Thoracic aorta (tissue), 2 donors: ENCODE results near the gene SLC50A1. TPM values are rescaled to one million over a fixed set of nuclear protein-coding genes. Genes with fewer than 3 reads are reported as not detected.

ENCODE experiments used
- ATAC-seq: fragments of 150-250 bp; one replicate; pipeline ENCODE4 v1.8.0; 2017; ENCODE audit warnings: low read depth; ENCODE audit not compliant: insufficient number of reproducible peaks, low FRiP score
- DNase-seq: peaks from one replicate; pipeline ENCODE4 v3.0.0-alpha.2; 2020; ENCODE audit warnings: low spot score
- H3K27ac ChIP-seq, 2 donors: fragments of 200-600 bp; sonication (generic); 1 replicate in 1 of 2; 2 replicates in 1 of 2; pipeline ENCODE4 v1.5.1; 2016; ENCODE audit warnings: mild to moderate bottlenecking in 2 of 2, moderate library complexity in 2 of 2
- H3K27me3 ChIP-seq: fragments of 200-600 bp; sonication (generic); replicated peaks from 2 replicates; pipeline ENCODE4 v1.6.0; 2016; ENCODE audit warnings: mild to moderate bottlenecking; ENCODE audit not compliant: insufficient read depth
- H3K36me3 ChIP-seq: fragments of 200-600 bp; sonication (generic); one replicate; pipeline ENCODE4 v1.5.1; 2016
- H3K4me1 ChIP-seq, 2 donors: fragments of 200-600 bp; sonication (generic); 1 replicate in 1 of 2; 2 replicates in 1 of 2; pipeline versions ENCODE4 v1.5.1 to v1.6.0; 2016; ENCODE audit warnings: low read depth in 2 of 2, mild to moderate bottlenecking in 1 of 2; ENCODE audit not compliant: control insufficient read depth in 1 of 2
- H3K4me3 ChIP-seq: fragments of 200-600 bp; sonication (generic); 2 replicates; pipeline ENCODE4 v1.5.1; 2016; ENCODE audit warnings: mild to moderate bottlenecking
- H3K9me3 ChIP-seq: fragments of 200-600 bp; sonication (generic); 2 replicates; pipeline ENCODE4 v1.5.1; 2016
- total RNA-seq, 2 donors: library from RNA; depleted of rRNA; stranded (reverse); fragments of >200 nt; gene quantifications; one replicate each; pipeline versions ENCODE4 v1.1.0 to v1.2.3, GENCODE V29; 2016
- TF ChIP-seq, protein P1 (sequence below): fragments of 200-600 bp; sonication (generic); IDR thresholded peaks from one replicate; pipeline ENCODE4 v1.5.1; 2019; ENCODE audit warnings: antibody characterized with exemption

SLC50A1 gene
- total RNA-seq, 2 donors from 2014 or later: 13.0 to 22.2 TPM

- peaks cover 8 to 33% of the 10 kb centered on the region in 2 donors for H3K4me1 ChIP-seq
- no peaks in the 10 kb centered on the region for H3K9me3 ChIP-seq
- peaks cover 7% of the 10 kb centered on the region for H3K36me3 ChIP-seq
- peak within 1 kb of the TSS; percentile 78 for H3K4me3 ChIP-seq
- ATAC-seq (peak; percentile 84), DNase-seq (peak; percentile 79)
- no peaks in the 10 kb centered on the region for H3K27me3 ChIP-seq
- peak within 1 kb of the TSS; percentile 82 to 91 for H3K27ac ChIP-seq
- TF ChIP-seq, protein P1, sequence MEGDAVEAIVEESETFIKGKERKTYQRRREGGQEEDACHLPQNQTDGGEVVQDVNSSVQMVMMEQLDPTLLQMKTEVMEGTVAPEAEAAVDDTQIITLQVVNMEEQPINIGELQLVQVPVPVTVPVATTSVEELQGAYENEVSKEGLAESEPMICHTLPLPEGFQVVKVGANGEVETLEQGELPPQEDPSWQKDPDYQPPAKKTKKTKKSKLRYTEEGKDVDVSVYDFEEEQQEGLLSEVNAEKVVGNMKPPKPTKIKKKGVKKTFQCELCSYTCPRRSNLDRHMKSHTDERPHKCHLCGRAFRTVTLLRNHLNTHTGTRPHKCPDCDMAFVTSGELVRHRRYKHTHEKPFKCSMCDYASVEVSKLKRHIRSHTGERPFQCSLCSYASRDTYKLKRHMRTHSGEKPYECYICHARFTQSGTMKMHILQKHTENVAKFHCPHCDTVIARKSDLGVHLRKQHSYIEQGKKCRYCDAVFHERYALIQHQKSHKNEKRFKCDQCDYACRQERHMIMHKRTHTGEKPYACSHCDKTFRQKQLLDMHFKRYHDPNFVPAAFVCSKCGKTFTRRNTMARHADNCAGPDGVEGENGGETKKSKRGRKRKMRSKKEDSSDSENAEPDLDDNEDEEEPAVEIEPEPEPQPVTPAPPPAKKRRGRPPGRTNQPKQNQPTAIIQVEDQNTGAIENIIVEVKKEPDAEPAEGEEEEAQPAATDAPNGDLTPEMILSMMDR: peak; percentile 86
Observed at GRCh38 chr1:155172732-155173477, 37.3 kb downstream of the SLC50A1 start, which contains the start of gene KRTCAP2. Gene KRTCAP2 (minus strand): TSS chr1:155173304. CDS start chr1:155173224, 80 bp downstream.

DNA sequence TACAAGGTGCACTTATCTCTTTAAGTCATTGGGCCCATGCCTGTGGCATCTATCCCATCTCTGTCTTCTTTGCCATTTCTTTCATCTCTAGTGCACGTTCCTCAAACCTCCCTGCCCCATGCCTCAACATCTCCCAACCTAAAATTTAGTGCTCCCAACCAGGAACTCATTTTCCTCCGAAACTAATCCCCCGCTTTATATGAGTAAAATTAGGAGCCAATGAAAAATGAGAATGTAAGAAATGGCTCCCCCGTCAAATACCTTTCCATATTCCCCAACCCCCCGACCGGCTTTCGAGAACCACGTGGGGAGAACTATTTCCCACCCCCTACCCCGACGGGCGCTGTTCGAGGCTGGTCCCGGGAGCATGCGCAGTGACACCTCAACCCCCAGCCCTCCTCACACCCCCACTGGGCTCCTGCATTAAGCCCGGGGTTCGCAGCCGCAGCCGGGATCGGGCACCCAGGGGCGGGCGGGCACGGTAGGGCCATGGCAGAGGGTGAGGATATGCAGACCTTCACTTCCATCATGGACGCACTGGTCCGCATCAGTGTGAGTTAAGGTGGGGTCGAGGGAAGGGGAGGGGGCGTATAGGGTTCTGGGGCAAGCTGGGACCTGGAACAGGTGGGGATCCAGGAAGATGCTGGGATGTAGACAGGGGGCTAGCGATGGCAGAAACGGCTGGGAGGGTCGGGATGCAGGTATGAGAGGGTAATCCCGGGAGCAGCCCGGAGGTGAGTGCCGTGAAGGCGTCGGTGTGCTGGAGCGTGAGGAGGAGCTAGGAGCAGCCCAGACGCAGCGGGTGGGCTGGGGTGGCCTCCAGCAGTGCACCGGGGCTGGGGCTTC lies 38.0 kb downstream of the SLC50A1 start, which contains the start of gene TRIM46:
TRIM46 (plus strand) TSS at position 372 of the 846 bp plus-strand sequence; CDS start at position 490, 118 bp downstream.
- Histone ChIP-seq H3K27me3 (no peaks in the 10 kb centered on the region), H3K4me3 (peak within 1 kb of the TSS; percentile 78), H3K9me3 (no peaks in the 10 kb centered on the region), H3K4me1 (peaks cover 8 to 32% of the 10 kb centered on the region in 2 donors), H3K27ac (peak within 1 kb of the TSS; percentile 82 to 91), H3K36me3 (peaks cover 7% of the 10 kb centered on the region)
- TF ChIP-seq, protein P1: no peak
- ATAC-seq (no peak), DNase-seq (no peak)

- Histone ChIP-seq H3K27ac (peak overlapping the region; percentile 10 to 22), H3K4me1 (peaks cover 8 to 32% of the 10 kb centered on the region in 2 donors), H3K9me3 (no peaks in the 10 kb centered on the region), H3K27me3 (no peaks in the 10 kb centered on the region), H3K36me3 (peaks cover 2% of the 10 kb centered on the region), H3K4me3 (peak overlapping the region; percentile 78)
- TF ChIP-seq, protein P1: no peak
- ATAC-seq: no peak
- no peak for DNase-seq
Observed at GRCh38 chr1:155174324-155175280, 39.0 kb downstream of the SLC50A1 start.

GRCh38 chr1:155175281-155175926 lies 39.8 kb downstream of the SLC50A1 start:
- no peak for ATAC-seq

More at GRCh38 chr1:155175281-155175926, 39.8 kb downstream of the SLC50A1 start:
- H3K4me1 ChIP-seq: peaks cover 8 to 32% of the 10 kb centered on the region in 2 donors
- no peak overlapping the region for H3K4me3 ChIP-seq
- no peak for DNase-seq
- H3K27ac ChIP-seq: no peak overlapping the region
- TF ChIP-seq, protein P1: no peak
- H3K27me3 ChIP-seq: no peaks in the 10 kb centered on the region
- H3K36me3 ChIP-seq: no peaks in the 10 kb centered on the region
- H3K9me3 ChIP-seq: no peaks in the 10 kb centered on the region
